OCI-LY3 (cell line): ENCODE measurements around the gene TMPRSS11B.
"Not testable (repeated sequence)": the region's sequence is repeated elsewhere in the genome, so short reads cannot be mapped to it uniquely, and the experiment has no call there.

Experiments used
- CTCF ChIP-seq: fragments of 200-600, 300-600 bp; sonication (generic); IDR thresholded peaks from 2 replicates; pipeline ENCODE4 v1.5.1; 2014; ENCODE audit warnings: antibody characterized with exemption, low read length, low read depth
- EZH2phosphoT487 ChIP-seq: fragments of 200-600 bp; shearing (Covaris generic); IDR thresholded peaks from 2 replicates; pipeline ENCODE4 v1.6.1; 2018; ENCODE audit warnings: antibody characterized with exemption, mixed run types, low read depth

GRCh38 chr4:68281796-68282740 lies 36.6 kb upstream of the TMPRSS11B start:
- not testable (repeated sequence) for TF ChIP-seq CTCF, EZH2phosphoT487
